GM19467 (cell line): Measurements from ENCODE around the gene MAP4K4.
"Not testable (repeated sequence)": the region's sequence is repeated elsewhere in the genome, so short reads cannot be mapped to it uniquely, and the experiment has no call there.

Experiments
- ATAC-seq: cut with Tn5 transposase; IDR thresholded peaks from one replicate; pipeline ENCODE4 v1.9.1; 2021; ENCODE audit warnings: mild to moderate bottlenecking, moderate library complexity; ENCODE audit not compliant: unreplicated experiment

The MAP4K4 gene

GRCh38 chr2:101763496-101764333, 66.2 kb downstream of the MAP4K4 start:
- no peak for ATAC-seq

- no peak for ATAC-seq
These were observed 68.8 kb downstream of the MAP4K4 start for GRCh38 chr2:101766337-101766736.

GRCh38 chr2:101766871-101767739, 69.6 kb downstream of the MAP4K4 start:
- ATAC-seq = no peak

DNA sequence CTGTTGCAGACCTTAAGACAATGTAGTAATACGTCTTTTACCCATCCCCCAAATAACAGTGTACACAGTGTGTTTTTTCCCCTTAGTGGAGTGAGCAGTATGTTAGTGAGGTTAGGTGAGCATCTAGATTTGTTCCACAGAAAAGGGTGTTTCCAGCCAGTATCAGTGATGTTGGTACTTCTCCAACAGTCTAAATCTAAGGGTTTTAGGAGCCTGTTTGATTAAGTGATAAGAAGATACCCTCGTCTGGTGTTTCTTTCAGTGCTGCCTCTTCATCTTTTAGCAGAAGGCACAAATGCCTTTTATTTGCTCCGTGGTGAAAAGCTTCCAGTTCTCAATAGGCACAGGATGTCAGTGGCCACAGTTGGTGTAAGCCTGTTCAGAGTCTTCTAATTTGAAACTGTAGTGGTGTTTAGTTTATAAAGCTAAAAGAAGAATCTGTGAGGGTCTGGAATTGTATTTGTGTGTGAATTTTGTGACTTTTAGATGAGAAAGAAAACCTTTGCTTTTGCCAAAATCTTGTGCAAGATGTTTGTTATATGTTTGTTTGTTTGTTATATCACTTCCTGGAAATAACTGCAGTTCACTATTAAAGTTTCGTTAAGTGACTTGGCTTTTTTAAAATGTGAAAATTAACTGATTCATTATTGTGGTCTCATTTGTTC, 71.2 kb downstream of the MAP4K4 start:
- no peak for ATAC-seq

DNA sequence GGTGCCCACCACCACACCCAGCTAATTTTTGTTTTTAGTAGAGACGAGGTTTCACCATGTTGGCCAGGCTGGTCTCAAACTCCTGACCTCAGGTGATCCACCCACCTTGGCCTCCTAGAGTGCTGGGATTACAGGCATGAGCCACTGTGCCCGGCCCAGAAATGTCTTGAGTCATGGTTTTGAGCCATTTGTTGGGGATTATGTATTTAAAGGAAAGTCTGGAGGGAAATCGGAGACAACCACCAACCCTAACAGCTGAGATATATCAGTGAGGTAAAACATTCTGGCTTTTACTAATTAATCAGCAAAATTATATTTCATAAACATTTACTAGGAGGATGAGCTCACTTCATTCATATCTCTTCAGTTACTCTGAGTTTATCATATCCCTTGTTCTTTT, 72.2 kb downstream of the MAP4K4 start:
- not testable (repeated sequence) for ATAC-seq

GRCh38 chr2:101770726-101771125, 73.2 kb downstream of the MAP4K4 start:
- ATAC-seq = peak; percentile 59

DNA sequence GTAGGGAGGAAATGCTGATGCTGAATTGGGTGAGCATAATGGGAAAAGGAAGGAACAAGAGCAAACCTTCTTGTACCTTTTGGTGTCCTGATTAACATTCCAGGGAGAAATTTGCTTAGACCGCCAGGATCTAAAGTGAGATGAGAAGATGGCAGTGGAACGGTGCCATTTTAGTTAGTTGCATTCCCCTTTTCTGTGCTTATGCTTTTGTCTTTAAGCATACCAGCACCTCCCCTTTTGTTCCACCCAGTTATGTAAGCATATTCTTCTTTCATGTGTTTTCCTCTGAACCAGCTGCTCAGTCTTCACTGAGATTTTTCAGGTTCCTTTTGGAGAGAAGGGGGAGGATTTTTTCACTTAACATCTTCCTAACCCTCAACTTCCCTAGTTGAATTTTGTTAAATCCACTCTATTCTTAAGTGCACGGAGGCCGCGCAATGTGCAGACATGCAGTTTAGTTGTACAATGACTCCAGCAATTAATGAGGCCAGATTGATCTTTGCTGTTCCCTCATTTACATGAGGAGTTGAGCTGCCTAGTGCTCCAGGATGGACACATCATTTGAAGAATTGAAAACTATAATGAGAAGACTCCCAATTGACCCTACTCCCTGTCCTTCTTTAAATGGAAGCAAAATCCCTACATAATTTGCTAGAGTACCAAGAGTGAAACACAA, 73.9 kb downstream of the MAP4K4 start:
- no peak for ATAC-seq

GRCh38 chr2:101771910-101772321, 74.4 kb downstream of the MAP4K4 start:
- no peak for ATAC-seq

- ATAC-seq = no peak
These were observed 75.6 kb downstream of the MAP4K4 start for GRCh38 chr2:101773137-101773536.

DNA sequence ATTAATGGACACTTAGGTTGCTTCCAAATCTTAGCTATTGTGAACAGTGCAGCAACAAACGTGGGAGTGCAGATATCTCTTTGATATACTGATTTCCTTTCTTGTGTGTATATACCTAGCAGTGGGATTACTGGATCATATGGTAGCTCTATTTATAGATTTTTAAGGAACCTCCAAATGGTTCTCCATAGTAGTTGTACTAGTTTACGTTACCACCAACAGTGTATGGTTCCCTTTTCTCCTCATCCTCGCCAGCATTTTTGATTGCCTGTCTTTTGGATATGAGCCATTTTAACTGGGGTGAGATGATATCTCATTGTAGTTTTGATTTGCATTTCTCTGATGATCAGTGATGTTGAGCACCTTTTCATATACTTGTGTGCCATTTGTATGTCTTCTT, 76.5 kb downstream of the MAP4K4 start:
- ATAC-seq = not testable (repeated sequence)

GRCh38 chr2:101775092-101775491, 77.6 kb downstream of the MAP4K4 start:
- ATAC-seq = no peak

DNA sequence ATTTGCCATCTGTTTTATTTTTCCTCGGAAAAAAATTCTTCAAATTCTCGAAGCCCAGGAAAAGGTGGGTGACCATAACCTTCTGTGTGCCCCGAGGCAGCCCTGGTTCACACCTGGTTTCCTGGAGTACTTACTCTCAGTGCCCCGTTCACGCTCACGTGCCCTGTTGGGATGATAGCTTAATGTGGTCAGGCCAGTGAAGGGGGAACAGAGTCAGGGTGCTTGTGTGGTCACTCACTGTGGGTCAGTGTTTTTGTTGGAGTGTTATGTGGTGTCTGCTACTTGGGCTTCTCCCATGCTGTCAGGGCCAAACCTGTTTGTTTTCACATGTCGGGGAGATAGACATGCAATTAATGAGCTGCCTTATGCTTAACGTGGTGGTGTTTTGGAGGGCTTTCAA, 78.1 kb downstream of the MAP4K4 start:
- no peak for ATAC-seq

DNA sequence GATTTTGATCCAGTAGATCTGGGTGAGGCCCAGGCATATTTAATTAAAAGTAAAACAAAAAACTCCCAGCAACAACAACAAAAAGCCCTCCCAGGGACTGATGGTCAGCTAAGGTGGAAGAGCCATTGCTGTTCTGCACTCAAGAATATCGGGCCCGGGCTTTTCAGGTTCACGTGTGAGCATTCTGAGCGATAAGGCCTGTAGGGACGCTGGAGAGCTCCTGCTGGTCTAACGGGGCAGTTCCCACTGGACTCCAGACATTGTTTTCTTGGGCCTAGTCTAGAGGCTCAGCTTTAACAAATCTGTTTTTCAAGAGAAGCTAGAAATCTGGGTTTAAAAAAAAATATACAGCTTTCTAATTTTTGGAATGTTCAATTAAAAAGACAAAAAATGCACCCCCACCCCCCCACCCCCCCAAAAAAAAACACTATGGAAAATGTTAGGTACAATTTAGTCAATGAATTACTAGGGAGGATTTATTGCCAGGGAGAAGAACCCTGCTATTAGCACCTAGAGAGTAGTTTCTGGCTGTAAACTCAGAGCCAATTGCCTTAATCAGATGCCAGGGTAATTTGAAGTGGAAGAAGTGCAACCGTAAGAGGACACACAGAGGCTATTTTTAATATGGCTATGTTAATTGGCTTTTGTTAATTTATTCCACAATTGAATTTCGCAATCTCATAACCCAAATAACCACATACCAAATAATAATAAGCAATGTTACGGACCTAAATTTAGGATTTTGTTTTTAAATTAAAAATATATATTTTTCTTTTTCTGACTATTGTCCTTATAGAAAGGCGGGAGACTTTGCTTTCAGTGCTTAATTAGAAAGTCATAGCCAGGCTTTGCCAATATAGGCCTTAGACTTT, 78.9 kb downstream of the MAP4K4 start:
- no peak for ATAC-seq

GRCh38 chr2:101777337-101777736, 79.8 kb downstream of the MAP4K4 start:
- no peak for ATAC-seq

- ATAC-seq = no peak
These were observed 80.6 kb downstream of the MAP4K4 start for GRCh38 chr2:101778102-101778501.

GRCh38 chr2:101779190-101779589, 81.7 kb downstream of the MAP4K4 start:
- ATAC-seq = no peak

DNA sequence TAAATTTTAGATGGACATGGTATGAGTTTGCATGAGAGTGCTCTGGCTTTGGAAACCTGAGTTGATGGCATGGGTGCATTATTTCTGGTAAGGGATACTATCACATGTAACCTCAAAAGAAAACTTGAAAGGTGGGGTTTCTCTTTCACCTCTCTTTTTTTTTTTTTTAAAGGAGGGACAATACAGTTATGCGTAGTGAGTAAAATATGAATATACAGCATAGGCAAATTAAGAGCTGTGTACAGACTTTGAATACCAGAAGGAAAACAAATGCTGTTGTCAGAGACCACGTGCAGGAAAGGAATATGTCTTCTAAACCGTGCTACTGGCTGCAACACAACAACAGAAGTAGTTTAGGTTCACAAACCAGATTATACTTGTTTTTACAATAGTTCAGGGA, 82.1 kb downstream of the MAP4K4 start:
- no peak for ATAC-seq

DNA sequence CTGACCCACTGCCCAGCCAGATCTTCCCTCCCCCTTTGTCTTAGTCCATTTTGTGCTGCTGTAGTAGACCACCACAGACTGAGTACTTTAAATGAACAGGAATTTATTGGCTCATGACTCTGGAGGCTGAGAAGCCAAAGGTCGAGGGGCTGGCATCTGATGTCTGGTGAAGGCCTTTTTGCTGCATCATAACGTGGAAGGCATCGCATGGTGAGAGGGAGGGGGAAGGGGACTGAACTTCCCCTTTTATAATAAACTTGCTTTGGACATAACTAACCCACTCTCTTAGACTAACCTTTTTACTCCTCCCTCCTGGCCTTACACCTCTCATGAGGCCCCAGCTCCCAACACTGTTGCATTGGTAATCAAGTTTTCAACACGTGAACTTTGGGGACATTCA, 83.8 kb downstream of the MAP4K4 start:
- ATAC-seq = no peak

DNA sequence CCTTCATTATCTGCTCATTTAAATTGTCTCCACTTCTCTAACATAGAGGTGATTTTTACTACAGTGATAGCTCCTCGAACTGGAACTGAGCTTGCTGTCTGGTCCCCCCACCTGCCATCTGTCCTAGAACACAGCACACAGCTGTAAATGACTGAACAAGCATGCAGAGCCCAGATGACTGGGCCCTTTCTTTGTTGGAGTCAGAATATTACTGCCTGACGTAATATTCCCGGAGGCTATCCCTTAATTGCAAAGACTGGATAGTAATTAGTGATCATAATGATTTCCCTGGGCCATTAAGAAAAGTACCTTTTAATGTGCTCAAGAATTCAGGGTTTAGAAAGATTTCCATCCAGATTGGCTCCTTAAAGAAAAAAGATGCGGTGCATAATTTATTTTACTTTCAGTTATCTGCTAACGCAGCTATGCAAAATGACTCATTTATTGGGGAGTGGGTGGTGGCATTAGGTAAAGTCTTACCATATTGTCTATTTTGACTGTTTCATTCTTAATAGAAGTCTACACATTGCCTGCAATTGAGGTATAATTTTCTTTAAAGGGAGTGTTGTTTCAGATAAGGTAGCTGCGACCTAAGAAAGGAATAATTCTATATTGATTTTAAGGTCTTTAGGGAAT, 84.4 kb downstream of the MAP4K4 start:
- ATAC-seq = no peak

DNA sequence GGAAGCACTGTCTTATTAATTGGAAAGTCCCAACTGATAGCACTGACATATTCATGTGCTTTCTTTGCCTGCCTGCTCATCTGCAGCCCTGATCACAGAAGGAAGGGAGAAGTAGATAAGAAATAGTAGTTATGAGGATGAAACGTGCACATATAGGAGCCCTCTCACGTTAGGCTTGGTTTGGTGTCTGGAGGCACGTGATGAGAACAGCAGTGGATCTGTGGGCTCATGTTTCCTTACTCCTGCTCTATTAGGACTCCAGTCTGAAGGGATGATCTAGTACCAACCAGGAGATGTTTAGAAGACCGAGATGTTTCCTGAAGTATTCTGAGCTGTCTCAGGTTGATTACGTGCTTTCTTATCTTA, 84.9 kb downstream of the MAP4K4 start:
- ATAC-seq = no peak
